ENCODE measurements around the gene NDC80.
A peak's percentile ranks its signal among the peaks of the same experiment; 100 is the strongest.
"Not testable (repeated sequence)": the region's sequence is repeated elsewhere in the genome, so short reads cannot be mapped to it uniquely, and the experiment has no call there.

NDC80 gene

DNA sequence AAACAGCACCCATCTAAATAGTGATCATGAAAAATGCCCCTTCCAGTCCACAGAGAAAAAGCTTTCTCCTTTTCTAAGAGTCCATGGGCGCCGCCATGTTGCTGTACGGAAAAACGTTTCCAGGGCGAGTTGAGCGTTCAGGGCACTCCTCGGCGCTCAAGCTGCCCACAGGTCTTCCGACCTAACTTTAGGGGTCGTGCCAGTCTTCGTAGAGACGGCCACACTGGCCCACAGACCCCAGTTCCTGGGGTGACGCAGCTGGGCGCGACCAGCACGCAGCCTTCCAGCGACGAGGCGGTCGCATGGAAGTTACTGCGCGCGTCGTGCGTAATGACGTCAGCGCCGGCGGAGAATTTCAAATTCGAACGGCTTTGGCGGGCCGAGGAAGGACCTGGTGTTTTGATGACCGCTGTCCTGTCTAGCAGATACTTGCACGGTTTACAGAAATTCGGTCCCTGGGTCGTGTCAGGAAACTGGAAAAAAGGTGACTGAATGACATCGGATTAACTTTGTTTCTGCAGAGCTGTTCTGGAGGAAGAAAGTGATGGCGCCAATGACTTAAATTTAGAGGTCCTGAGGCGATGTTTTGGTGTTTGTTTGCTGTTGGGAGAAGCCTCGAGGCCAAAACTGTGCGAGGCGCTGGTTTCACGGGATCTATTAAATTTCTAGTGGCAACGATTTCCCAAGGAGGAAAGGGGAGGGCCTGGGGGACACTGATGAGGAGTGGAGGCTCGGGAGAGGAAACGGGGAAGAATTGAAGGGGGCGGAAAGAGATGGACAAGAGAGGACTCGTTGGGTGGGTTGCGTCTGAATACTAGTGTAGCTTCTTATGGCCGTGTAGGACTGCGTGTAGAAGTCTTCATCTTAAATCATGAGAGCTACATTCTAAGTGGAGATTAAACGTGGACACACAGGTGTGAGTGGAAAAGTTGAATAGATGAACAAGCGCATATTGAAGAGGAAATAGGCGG is at the start of gene NDC80, which contains the start of gene METTL4:
TSS of gene NDC80 (plus strand) at position 358 of the 971 bp plus-strand sequence. CDS start 1,429 bp downstream, outside the sequence.
TSS of gene METTL4 (minus strand) at position 306 of the 971 bp plus-strand sequence. CDS start 4,289 bp downstream, outside the sequence.
- DNase-seq, result peak; percentile 82

DNA sequence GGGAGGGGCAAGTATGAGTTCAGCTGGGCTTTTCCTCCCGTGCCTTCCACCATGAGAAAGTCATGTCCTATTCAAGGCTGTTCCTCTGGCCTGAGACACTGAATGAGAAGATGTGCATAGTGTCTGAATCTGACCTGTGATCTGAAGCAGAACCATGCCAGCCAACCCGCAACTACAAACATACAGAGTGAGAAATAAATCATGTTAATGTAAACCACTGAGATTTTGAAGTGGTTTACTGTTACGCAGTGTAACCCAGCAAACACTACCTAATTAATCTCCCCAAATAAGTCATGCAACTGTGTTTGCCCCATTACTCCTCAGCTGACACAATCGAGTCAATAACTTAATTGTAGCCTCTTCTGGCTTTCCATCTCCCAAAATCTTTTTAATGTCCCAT is 49.2 kb upstream of the NDC80 start:
- no peak for DNase-seq

DNA sequence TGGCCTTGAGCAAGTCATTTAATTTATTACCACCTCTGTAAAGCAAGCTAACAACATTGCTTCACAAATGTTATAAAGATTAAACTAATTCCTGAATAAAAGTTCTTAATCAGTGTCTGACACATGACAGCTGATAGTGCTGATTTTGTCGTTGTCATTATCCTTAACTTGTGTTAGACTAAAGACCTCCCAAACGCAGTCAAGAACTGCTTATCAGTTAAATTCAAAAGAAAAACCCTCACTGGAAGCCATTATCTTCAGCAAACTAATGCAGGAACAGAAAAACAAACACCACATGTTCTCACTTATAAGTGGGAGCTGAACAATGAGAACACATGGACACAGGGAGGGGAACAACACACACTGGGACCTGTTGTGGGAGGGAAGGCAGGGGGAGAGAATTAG is 46.6 kb upstream of the NDC80 start:
- DNase-seq, result not testable (repeated sequence)

DNA sequence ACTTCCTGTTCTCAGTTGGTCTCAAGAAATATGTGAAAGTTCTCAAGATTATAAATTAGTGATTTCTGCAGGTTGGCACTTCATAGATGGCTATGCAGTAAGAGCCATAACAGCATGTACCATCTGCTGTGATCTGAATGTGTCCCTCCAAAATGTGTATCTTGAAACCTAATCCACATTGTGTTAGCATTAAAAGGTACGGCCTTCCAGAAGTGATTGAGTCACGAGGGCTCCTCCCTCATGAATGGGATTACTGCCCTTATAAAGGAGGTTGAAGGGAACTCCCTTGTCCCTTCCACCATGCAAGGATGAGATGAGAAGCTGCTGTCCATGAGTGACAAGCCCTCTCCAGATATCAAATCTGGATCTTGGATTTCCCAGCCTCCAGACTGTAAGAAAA is 45.0 kb upstream of the NDC80 start:
- no peak for DNase-seq

DNA sequence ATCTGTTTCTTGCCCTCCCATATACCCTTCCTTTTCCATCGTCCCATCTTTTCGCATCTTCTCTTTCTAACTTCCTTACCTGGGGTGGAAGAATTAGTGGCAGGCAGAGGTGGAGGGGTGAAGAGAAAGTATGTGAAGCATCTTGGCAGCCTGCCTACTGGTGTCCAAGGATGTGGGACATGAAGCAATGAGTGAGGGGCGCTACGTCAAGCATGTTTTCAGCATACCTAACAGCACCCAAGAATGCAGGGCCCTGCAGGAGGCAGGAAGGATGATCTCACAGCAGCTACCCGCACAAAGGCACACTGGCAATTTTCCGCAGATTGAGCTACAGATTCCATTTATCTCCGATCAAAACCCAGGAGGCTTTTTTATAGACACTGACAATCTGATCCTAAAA is 42.2 kb upstream of the NDC80 start:
- no peak for DNase-seq

DNA sequence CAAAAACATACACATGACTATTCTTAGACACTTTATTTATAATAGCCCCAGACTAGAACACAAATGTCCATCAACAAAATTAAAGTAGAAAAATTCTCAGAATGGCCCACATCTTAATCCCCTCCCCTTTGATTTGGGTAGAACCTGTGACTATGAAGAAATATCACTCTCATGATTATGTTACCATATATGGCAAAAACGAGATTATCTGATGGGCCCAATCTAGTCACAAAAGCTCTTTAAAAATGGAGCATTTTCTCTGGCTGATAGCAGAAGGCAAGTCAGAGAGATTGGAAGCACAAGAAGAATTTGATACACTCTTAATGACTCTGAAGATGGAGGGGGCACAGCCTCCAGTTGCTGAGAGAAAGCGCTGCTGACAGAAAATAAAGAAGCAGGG is 39.6 kb upstream of the NDC80 start:
- no peak for DNase-seq

DNA sequence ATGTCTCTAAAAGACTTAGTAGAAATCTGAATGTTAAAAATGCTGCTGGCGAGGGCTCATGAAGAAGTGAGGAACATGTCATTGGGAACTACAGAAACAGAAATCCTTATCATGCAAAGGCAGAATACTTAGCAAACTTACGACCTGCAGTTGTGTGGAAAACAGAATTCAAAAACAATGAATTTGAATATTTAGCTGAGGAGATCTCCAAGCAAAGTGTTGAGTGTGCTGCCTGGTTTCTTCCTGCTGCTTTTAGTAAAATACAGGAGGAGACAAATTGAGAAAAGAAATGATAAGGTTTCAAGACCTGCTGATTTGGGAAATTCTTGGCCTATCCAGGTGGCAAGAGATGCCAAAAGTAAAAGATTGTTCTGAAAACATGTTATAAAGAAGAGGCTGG is 38.6 kb upstream of the NDC80 start:
- DNase-seq, result no peak

DNA sequence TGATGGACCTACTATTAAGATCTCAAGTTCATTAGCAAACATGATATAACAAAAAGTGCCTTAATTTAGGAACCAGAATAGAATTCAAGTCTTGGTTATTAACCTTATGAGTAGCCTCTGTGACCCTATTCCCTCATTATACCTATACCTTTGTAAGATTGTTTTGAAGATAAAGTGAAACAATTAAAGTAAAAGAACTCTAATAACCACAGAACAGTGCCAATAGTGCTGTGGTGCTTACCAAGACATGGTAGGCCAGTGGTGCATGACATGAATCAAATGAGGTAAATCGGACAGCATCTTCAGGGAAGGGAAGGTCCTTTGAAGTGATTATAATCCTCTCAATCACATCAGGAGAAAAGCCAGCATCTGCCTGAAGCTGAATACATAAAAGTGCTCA is 36.5 kb upstream of the NDC80 start:
- DNase-seq, result no peak

DNA sequence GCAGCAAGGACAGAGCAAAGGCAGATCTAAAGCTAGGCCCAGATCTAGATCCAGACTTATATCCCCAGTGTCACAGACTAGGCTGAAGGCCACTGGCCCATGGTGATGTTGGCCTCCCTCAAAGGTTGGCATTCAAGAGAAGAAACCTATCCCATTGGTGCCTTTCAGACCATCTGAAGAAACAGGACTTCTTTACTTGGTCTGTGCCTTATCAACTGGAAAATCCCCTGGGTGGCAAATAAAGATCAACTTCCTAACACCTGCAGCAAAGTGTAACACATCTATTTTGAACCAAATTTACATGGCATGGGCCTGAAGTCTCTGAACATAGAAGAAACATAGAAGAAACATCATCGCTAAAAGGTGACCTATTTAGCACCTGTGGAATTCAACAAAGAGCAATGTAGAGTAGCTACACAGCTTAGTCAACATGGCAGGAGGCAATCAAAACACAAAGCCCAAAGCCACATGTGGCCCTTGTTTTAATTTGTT is 35.9 kb upstream of the NDC80 start:
- DNase-seq, result no peak

DNA sequence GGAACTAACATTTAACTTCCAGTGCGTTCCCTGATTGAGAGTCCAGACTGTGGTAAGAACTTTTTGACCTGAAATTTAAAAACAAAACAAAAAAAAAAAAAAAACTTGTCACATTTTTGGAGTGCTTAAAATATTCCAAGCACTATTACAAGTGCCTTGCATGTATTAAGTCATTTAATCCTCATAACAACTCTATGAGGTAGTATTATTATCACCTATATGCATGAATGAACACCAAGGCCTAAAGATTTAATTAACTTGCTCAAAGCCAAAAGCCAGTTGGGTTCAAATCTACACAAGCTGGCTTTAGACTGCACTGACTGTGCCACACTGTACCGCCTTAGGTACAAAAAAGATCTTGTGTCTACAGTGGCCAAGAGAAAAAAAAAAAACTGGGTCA is 35.3 kb upstream of the NDC80 start:
- DNase-seq, result no peak

DNA sequence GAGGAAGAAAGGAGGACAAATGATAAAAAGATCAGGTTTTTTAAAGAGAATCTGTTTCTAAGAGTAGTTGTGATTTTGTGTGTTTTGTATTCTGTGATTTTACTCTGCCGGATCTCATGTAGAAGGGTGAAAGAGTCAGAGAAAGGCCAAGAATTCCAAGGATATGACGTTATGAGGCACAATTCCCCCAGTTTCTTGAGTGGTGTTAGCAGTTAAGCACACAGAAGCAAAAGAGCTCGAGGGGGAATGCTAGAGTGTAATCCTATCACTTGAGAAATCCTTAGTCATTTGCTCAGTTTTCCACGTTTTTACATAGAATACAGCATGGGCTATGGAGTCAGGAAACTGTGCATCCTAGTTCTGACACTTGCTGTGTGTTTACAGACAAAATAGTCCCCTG is 34.9 kb upstream of the NDC80 start:
- no peak for DNase-seq

DNA sequence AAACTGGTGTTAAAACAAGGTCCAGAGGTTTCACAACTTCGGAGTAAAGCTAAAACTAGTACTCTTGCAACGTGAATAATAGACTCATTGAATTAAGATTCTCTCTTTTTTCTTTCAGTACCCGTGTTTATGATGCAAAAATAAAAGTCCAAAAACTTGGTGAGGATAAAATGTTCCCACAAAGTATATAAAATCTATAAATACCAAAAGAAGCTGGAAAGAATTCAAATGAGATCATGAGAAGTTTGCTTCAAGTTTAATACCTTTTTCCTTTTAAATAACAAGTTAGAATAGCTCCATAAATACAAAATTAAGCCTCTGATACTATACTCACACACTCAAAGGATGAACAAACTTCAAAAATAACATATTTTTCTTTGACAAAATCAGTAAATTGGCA is 34.1 kb upstream of the NDC80 start:
- no peak for DNase-seq

DNA sequence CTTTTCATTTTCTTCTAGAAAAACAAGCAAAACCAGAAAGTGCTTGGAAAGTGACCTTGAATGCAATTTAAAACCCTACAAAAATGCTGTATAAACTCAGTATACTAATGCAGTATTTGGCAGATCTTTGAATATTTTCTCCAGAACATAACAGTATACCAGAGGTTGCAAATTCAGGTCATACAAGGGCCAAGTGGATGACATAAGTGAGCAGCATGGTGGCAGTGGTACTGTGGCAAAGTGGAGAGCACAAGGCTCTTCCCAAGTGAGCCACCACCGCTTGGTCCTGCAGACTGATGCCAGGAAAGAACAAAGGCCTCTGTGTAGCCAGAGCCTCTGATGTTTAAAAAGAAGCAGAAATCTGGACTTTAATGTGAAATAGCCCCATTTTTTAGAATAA is 33.1 kb upstream of the NDC80 start:
- DNase-seq, result no peak

DNA sequence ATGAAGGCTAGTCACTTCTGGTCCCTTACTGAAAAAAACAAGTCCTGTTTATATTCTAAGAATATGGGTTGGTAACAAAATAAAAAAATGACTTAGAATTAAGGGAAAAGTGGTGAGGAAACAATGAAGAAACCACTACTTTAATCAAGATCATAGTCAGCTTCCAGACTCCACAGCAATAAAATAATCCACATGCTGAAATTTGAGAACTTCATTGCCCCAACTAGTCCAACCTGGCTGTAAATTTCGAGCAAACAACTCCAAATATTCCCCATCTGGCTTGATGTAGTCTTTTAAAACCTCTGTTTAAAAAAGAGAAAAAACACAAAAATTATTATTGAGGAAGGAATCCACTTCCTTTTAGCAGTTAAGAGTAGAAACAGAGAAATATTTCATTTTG is 32.5 kb upstream of the NDC80 start:
- DNase-seq, result no peak

DNA sequence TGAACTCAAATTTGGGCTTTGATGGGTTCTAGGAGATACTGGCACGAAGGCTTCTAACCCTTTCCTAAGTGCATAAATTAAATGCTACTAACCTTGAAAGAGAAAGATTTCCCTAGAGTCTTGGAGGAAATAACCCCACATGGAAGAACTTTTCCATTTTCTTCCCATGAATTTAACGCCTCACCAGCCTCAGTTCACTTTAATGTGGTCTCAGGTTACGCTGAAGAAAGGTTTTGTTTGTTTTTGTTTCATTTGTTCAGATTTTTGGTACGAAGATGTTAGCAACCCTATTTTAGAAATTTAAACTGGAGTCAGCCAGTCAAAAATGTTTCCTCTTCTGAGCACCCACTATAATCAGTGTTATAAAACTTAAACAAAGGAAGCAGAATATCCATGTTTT is 30.8 kb upstream of the NDC80 start:
- DNase-seq, result no peak

DNA sequence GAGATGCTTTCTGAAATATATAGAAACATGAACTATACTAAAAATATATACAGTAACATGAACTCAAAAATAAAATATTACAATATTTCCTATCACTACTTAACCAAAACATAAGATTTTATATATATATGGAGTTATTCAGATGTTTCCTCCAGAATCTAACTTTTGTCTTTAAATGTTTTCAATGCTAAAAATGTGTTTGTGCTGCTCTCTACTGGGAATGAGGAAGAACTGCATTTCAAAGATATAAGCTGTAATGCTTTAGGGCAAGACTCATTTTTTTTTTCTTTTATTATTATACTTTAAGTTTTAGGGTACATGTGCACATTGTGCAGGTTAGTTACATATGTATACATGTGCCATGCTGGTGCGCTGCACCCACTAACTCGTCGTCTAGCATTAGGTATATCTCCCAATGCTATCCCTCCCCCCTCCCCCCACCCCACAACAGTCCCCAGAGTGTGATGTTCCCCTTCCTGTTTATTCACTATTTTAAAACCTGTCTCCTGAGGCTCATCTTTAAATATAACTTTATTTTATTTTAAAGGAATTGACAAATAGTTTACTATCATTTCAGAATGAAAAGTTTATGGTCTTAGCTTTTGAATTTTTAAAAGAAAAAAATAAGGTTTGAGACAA is 29.3 kb upstream of the NDC80 start:
- DNase-seq, result not testable (repeated sequence)

DNA sequence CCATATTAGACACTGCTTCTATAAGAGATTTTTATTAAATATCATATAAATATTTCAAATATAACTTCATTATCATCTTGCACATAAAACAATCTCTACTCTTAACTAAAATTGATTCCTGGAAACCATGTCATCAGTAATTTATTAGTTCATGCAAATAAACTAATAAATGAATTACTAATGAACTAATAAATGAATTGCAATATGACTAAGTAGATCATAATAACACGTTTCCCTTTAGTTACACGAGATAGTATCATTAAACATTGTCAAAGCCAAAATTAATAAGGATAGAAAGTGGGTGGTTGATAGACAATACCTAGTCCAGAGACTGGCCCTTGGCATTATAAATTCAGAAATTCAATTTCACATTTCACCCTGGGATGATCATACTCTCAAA is 26.2 kb upstream of the NDC80 start:
- no peak for DNase-seq

DNA sequence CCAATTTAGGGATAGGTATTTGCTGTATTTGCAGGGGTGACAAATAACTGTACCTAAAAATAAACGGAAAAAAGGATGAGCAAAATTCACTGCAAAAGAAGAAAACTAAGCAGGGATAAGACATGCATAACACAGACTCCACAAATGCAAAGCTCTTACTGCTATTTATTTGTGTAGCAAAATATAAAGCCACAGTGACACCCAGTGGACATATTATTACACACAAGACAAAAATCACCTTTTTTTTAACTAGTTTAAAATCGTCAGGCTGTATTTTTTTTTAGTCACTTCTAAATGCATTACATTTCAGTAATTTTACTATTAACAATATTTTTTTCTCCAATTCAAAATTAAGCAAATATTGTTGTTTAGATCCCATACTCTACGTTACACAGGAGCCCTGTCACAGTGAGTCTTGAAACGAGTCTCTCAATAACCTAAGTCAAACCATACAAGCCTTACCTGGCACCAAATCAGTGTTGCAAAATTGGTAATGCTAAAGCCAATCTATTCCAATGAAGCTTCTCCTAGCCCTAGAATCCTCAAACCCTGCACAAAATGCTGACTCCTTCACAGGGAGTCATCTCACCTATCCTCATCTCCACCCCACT is 23.8 kb upstream of the NDC80 start:
- no peak for DNase-seq

DNA sequence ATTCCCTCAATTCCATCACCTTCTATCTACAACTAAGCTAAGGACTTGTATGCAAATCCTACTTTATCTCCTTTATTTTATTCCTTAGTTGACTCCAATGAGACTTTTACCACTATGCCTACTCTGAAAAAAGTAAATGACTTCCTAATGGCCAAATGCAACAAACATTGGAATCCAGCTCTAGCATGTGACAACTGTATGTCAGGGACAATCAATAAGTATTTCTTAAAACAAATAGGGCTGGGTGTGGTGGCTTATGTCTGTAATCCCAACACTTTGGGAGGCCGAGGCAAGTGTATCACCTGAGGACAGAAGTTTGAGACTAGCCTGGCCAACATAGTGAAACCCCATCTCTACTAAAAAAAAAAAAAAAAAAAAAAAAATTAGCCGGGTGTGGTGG is 21.9 kb upstream of the NDC80 start:
- DNase-seq, result no peak

DNA sequence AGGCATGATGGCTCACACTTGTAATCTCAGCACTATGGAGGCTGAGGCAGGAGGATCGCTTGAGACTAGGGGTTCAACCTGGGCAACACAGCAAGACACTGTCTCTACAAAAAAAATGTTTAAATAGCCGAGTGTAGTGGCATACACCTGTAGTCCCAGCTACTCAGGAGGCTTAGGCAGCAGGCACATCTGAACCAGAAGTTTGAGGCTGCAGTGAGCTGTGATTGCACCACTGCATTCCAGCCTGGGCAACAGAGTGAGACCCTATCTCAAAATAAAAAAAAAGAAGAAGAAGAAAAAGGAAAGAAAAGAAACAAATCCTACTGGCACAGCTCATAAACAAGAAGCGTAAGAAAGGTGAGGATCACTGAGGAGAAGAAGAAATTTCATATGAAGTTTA is 19.9 kb upstream of the NDC80 start:
- no peak for DNase-seq

DNA sequence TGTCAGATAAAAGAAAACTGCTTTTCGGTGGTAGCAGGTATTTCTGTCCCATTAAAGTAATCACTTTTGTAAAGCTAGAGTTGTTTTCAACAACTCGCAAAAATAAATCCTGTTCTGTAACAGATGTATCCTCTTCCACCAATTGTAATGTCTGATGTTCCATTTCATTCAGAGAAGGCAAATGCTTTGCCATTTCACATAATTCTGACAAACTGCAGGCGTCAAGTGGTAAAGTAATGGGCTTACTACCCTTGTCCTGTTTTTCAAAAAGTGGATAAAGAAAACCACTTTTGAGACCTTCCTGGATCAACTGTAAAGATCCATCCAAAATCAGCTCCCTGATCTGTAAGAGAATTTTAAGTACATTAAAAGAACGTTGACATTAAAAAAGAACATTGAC is 16.7 kb upstream of the NDC80 start:
- DNase-seq, result no peak

DNA sequence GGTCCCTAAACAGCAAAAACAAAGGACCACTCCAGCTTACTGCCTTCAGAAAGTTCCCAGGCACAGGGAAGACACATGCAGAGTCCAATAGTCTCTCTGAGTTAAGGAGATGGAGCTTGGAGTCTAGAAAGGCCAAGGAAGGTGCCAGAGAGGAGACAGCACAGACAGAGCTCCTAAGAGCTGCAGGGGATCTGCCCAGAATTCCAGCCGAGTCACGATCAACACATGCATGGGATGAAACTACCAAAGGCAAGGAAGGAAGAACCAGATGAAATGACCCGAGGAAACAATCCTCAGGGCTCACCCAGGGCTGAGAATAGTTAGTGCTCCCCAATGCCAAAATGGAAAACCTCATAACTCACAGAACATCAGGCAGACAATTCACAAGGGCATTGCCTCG is 15.5 kb upstream of the NDC80 start:
- no peak for DNase-seq

DNA sequence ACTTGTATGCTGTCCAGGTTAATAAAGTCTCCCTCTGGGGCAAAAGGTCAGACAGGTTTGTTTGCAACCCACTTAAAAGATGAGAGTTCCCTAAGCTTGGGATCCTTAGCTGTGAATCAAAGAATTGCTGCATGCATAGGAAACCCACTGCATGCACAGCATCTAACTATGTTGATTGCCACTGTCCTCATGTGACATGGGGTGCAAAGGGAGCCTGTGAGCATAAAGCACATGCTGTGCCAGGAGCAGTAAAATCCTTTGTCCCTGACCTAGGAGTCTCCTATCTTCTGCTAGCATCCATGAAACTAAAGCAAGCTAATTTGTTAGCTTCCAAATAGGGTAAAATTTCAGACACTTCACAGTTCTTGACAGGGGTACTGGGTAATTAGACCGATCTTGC is 13.8 kb upstream of the NDC80 start:
- no peak for DNase-seq

DNA sequence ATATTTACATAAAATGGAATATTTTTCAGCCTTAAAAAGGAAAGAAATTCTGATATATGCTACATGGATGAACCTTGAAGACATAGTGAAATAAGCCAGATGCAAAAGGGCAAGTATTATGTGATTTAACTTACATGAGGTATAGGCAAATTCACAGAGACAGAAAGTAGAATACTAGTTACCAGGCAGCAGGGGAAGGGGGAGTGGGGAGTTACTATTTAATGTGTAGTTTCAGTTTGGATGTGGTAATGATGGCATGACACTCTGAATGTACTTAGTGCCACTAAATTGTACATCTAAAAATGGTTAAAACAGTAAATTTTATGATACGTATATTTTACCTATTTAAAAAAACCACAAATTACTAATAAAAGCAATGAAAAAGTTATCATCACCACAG is 12.1 kb upstream of the NDC80 start:
- DNase-seq, result no peak
